Non-pigmented ciliary epithelial cell (primary cell): ENCODE measurements around the gene SLC49A3.
A peak's percentile ranks its signal among the peaks of the same experiment; 100 is the strongest.
"Not testable (repeated sequence)": the region's sequence is repeated elsewhere in the genome, so short reads cannot be mapped to it uniquely, and the experiment has no call there.

Experiments
- DNase-seq: peaks from one replicate; pipeline ENCODE4 v3.0.0-alpha.2; 2010; ENCODE audit warnings: low read depth

Gene SLC49A3

GRCh38 chr4:702618-703048 is 13.7 kb upstream of the SLC49A3 start:
- DNase-seq = no peak

GRCh38 chr4:700587-701264 is 11.8 kb upstream of the SLC49A3 start:
- no peak for DNase-seq

- DNase-seq = no peak
These were observed 11.0 kb upstream of the SLC49A3 start for GRCh38 chr4:699816-700580.

GRCh38 chr4:694341-694940 is 5.5 kb upstream of the SLC49A3 start:
- DNase-seq = not testable (repeated sequence)

GRCh38 chr4:692771-693554 is 4.0 kb upstream of the SLC49A3 start:
- no peak for DNase-seq

GRCh38 chr4:689723-690122 is 772 bp upstream of the SLC49A3 start:
- no peak for DNase-seq

GRCh38 chr4:687971-688853 is 739 bp downstream of the SLC49A3 start:
- DNase-seq = no peak

GRCh38 chr4:687048-687970 is 1.6 kb downstream of the SLC49A3 start:
- DNase-seq = peak; percentile 60

GRCh38 chr4:686413-687040 is 2.4 kb downstream of the SLC49A3 start:
- no peak for DNase-seq

GRCh38 chr4:685679-686412 is 3.1 kb downstream of the SLC49A3 start:
- DNase-seq = no peak

GRCh38 chr4:684623-685327 is 4.2 kb downstream of the SLC49A3 start:
- DNase-seq = no peak

- DNase-seq = peak; percentile 11
These were observed 4.8 kb downstream of the SLC49A3 start for GRCh38 chr4:683982-684622.

GRCh38 chr4:683247-683897 is 5.6 kb downstream of the SLC49A3 start:
- no peak for DNase-seq

- DNase-seq = no peak
These were observed 6.3 kb downstream of the SLC49A3 start for GRCh38 chr4:682490-683172.

GRCh38 chr4:681736-682451 is 7.1 kb downstream of the SLC49A3 start:
- DNase-seq = no peak
